HG02973 (cell line): ENCODE data around the gene MYH7B.

Experiments used
- ATAC-seq: cut with Tn5 transposase; IDR thresholded peaks from one replicate; pipeline ENCODE4 v1.9.1; 2021; ENCODE audit warnings: moderate library complexity; ENCODE audit not compliant: unreplicated experiment

MYH7B gene

GRCh38 chr20:34971561-34972235 is 16.0 kb downstream of the MYH7B start:
- no peak for ATAC-seq

GRCh38 chr20:34974246-34974645 is 18.6 kb downstream of the MYH7B start:
- no peak for ATAC-seq

GRCh38 chr20:34976286-34976685 is 20.6 kb downstream of the MYH7B start:
- no peak for ATAC-seq

GRCh38 chr20:34977365-34978091 is 21.9 kb downstream of the MYH7B start:
- ATAC-seq: no peak

- ATAC-seq: no peak
These were observed 22.6 kb downstream of the MYH7B start for GRCh38 chr20:34978092-34978744.

- no peak for ATAC-seq
These were observed 23.9 kb downstream of the MYH7B start for GRCh38 chr20:34979366-34980153.

- ATAC-seq: no peak
These were observed 25.0 kb downstream of the MYH7B start for GRCh38 chr20:34980543-34981233.

GRCh38 chr20:34982270-34983088 is 26.8 kb downstream of the MYH7B start:
- ATAC-seq: no peak

GRCh38 chr20:34983089-34983820 is 27.6 kb downstream of the MYH7B start:
- ATAC-seq: no peak

- no peak for ATAC-seq
These were observed 28.5 kb downstream of the MYH7B start for GRCh38 chr20:34983995-34984735.

GRCh38 chr20:34984756-34985261 is 29.1 kb downstream of the MYH7B start:
- ATAC-seq: no peak

- ATAC-seq: no peak
These were observed 30.0 kb downstream of the MYH7B start for GRCh38 chr20:34985461-34986310.

GRCh38 chr20:34986311-34987287 is 30.9 kb downstream of the MYH7B start:
- ATAC-seq: no peak

- no peak for ATAC-seq
These were observed 31.9 kb downstream of the MYH7B start for GRCh38 chr20:34987288-34988190.

GRCh38 chr20:34988191-34988540 is 32.5 kb downstream of the MYH7B start:
- ATAC-seq: no peak
